Panc1 (cell line): Measurements from ENCODE around the gene SLC43A2.

Source experiments
- POLR2AphosphoS5 ChIP-seq: IDR thresholded peaks from 2 replicates; pipeline ENCODE4 v1.6.1; 2012; ENCODE audit warnings: mild to moderate bottlenecking, low read depth, low read length, moderate library complexity
- SIN3A ChIP-seq: IDR thresholded peaks from 2 replicates; pipeline ENCODE4 v1.6.1; 2012; ENCODE audit warnings: low read depth, mild to moderate bottlenecking, low read length, moderate library complexity, borderline replicate concordance; ENCODE audit not compliant: insufficient read depth
- TF ChIP-seq, protein P1 (sequence below): fragments of 450-650 bp; IDR thresholded peaks from 2 replicates; pipeline ENCODE4 v1.5.1; 2017; ENCODE audit warnings: mild to moderate bottlenecking
- TF ChIP-seq, protein P2 (sequence below), 2 experiments: IDR thresholded peaks; 2 replicates each; pipeline ENCODE4 v1.6.1; 2011 to 2012; ENCODE audit warnings: low read depth in 2 of 2, control low read depth in 1 of 2, low read length in 1 of 2, mild to moderate bottlenecking in 1 of 2, moderate library complexity in 1 of 2; ENCODE audit not compliant: insufficient read depth in 1 of 2

DNA sequence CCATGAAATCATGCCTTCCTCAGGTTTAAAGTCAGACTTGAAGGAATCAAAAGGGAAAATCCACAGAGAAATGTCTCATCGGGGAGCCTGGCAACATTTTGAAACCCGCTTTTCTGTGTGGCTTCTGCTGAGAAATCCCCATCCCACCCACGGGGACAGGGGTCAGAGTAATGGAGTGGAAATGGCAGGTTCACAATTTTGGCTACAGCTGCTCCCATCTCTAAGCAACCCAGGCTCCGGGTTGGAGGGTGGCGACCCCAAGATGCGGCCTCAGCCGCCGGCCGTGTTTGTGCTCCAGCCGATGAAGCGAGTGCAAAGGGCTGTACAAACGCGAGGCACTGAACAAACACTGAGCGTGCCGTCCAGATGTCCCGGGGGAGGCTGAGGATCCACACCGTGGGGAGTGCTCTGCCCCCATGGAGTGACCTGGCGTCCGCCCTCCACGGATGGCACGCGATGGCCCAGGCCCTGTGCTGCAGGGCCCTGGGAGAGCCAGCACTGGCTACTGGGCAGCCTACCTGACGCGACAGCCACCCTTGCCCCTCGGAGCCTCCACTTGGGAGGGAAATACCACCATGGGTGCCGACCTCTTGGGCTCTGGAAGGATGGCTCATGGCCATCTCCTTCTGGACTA is 22.2 kb downstream of the SLC43A2 start:
- TF ChIP-seq, protein P1, sequence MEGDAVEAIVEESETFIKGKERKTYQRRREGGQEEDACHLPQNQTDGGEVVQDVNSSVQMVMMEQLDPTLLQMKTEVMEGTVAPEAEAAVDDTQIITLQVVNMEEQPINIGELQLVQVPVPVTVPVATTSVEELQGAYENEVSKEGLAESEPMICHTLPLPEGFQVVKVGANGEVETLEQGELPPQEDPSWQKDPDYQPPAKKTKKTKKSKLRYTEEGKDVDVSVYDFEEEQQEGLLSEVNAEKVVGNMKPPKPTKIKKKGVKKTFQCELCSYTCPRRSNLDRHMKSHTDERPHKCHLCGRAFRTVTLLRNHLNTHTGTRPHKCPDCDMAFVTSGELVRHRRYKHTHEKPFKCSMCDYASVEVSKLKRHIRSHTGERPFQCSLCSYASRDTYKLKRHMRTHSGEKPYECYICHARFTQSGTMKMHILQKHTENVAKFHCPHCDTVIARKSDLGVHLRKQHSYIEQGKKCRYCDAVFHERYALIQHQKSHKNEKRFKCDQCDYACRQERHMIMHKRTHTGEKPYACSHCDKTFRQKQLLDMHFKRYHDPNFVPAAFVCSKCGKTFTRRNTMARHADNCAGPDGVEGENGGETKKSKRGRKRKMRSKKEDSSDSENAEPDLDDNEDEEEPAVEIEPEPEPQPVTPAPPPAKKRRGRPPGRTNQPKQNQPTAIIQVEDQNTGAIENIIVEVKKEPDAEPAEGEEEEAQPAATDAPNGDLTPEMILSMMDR = no peak
- no peak for TF ChIP-seq POLR2AphosphoS5
- TF ChIP-seq, protein P2, sequence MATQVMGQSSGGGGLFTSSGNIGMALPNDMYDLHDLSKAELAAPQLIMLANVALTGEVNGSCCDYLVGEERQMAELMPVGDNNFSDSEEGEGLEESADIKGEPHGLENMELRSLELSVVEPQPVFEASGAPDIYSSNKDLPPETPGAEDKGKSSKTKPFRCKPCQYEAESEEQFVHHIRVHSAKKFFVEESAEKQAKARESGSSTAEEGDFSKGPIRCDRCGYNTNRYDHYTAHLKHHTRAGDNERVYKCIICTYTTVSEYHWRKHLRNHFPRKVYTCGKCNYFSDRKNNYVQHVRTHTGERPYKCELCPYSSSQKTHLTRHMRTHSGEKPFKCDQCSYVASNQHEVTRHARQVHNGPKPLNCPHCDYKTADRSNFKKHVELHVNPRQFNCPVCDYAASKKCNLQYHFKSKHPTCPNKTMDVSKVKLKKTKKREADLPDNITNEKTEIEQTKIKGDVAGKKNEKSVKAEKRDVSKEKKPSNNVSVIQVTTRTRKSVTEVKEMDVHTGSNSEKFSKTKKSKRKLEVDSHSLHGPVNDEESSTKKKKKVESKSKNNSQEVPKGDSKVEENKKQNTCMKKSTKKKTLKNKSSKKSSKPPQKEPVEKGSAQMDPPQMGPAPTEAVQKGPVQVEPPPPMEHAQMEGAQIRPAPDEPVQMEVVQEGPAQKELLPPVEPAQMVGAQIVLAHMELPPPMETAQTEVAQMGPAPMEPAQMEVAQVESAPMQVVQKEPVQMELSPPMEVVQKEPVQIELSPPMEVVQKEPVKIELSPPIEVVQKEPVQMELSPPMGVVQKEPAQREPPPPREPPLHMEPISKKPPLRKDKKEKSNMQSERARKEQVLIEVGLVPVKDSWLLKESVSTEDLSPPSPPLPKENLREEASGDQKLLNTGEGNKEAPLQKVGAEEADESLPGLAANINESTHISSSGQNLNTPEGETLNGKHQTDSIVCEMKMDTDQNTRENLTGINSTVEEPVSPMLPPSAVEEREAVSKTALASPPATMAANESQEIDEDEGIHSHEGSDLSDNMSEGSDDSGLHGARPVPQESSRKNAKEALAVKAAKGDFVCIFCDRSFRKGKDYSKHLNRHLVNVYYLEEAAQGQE (IDR thresholded peaks at IDR 0.05; ENCODE audit: insufficient read depth in 1 of 2, low read depth in 2 of 2, low read length in 1 of 2) = no peak
- TF ChIP-seq SIN3A = no peak
